Nephron progenitor cell (in vitro differentiated cells): Measurements from ENCODE around the gene ARHGEF2.
"Not testable (repeated sequence)": the region's sequence is repeated elsewhere in the genome, so short reads cannot be mapped to it uniquely, and the experiment has no call there.

Experiments
- DNase-seq: peaks from one replicate; pipeline ENCODE4 v3.0.0; 2021
- H3K27ac Mint-ChIP-seq: 2 replicates; pipeline ENCODE4 v1.8.0; 2021; ENCODE audit warnings: mild to moderate bottlenecking, moderate library complexity, mixed read lengths
- H3K27me3 Mint-ChIP-seq: 2 replicates; pipeline ENCODE4 v1.8.0; 2021; ENCODE audit warnings: mild to moderate bottlenecking, low read depth, mixed read lengths; ENCODE audit not compliant: poor library complexity
- H3K36me3 Mint-ChIP-seq: 2 replicates; pipeline ENCODE4 v1.8.0; 2021; ENCODE audit warnings: low read depth, mixed read lengths
- H3K4me1 Mint-ChIP-seq: 2 replicates; pipeline ENCODE4 v1.8.0; 2021; ENCODE audit warnings: mixed read lengths
- H3K4me3 Mint-ChIP-seq: 2 replicates; pipeline ENCODE4 v1.8.0; 2021; ENCODE audit warnings: mild to moderate bottlenecking, moderate library complexity, mixed read lengths
- H3K9me3 Mint-ChIP-seq: 2 replicates; pipeline ENCODE4 v1.8.0; 2021; ENCODE audit warnings: mild to moderate bottlenecking, moderate library complexity, mixed read lengths
- CTCF ChIP-seq: fragments of 200-600 bp; sonication (generic); IDR thresholded peaks from 2 replicates; pipeline ENCODE4 v1.5.0; 2021; ENCODE audit warnings: antibody characterized with exemption

ARHGEF2 gene

DNA sequence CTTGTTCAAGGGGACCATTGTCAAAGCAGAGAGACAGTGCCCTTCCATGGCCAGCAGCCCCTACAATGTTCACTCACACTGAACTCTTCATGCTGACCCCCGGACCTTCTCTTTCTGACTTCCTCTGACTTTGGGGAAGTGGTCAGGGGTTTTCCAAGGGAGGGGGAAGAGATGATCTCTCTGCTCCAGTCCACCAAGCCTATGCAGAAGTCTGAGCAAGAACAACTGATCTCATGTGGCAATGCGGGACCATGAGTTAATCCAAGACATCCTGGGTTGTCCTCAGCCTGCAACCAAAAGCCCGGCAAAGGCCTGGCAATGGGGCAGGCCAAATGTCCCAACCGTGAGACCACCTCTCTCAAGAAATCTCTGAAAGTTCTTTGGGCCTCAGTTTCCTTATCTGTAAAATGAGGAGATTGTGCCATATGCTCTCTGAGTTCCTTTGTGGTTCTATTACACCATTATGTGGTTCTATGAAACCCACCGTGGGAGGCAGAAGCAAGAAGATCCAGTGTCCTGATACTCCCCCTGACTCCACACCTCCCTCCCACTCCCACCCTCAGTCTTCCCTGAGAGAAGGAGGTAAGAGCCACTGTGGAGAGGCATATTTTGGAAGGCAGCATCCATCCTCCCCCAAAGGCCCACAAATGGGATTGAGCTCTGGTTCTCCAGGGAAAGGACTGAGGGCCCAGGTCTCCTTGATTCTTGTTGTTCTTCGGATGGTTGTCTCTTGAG lies 11.8 kb upstream of the ARHGEF2 start:
- DNase-seq: no peak
- H3K9me3 Mint-ChIP-seq: no peaks in the 10 kb centered on the region
- H3K27me3 Mint-ChIP-seq: peaks cover 4% of the 10 kb centered on the region

DNA sequence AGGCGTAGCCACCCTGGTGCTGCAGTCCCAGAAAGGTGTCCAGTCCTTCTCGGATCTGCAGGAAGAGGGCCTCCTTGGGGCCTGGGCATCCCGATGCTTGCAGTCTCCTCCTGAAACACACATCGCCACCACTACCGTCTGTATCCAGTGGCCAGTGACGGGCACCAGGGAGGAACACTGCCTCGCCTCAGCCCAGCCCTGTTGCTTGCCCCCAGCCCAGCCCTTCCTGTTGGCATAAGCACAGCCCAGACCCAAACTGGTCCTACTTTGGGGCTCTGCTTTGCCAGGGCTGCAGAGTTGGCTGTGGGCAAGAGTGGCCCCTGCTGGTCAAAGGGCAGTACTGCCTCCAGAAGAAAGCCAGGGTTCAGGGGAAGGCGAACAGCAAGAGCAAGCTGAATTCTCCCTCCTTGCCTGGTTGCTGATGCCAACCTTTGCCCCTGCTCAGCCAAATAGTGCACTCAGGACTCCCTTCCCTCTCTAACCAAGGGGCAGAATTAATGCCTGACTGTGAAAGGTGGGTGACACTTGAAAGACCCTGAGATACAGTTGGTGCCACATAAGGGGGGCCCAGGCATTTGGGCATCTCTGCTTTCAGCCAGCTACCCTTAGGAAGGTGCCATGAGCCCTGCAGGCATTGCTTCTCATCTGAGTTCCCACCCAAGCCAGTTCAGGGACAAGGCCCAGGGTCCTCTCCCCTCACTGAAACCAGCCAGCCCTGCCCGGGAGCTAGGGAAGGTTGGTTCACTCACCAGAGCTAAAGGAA lies 11.1 kb upstream of the ARHGEF2 start:
- H3K4me1 Mint-ChIP-seq: peaks cover 44% of the 10 kb centered on the region
- no peaks in the 10 kb centered on the region for H3K9me3 Mint-ChIP-seq
- peaks cover 7% of the 10 kb centered on the region for H3K27me3 Mint-ChIP-seq
- peak; percentile 96 for TF ChIP-seq CTCF
- no peak overlapping the region for H3K27ac Mint-ChIP-seq
- no peaks in the 10 kb centered on the region for H3K36me3 Mint-ChIP-seq
- H3K4me3 Mint-ChIP-seq: no peak overlapping the region
- DNase-seq: peak; percentile 77

More for the DNA sequence above, 11.8 kb upstream of the ARHGEF2 start:
- no peak for TF ChIP-seq CTCF
- H3K4me1 Mint-ChIP-seq: peaks cover 41% of the 10 kb centered on the region
- peak overlapping the region; percentile 51 for H3K27ac Mint-ChIP-seq
- H3K36me3 Mint-ChIP-seq: no peaks in the 10 kb centered on the region
- no peak overlapping the region for H3K4me3 Mint-ChIP-seq

GRCh38 chr1:155984903-155985645 lies 6.7 kb upstream of the ARHGEF2 start:
- not testable (repeated sequence) for H3K36me3 Mint-ChIP-seq, H3K4me3 Mint-ChIP-seq, DNase-seq, H3K27me3 Mint-ChIP-seq, H3K27ac Mint-ChIP-seq, H3K9me3 Mint-ChIP-seq
- H3K4me1 Mint-ChIP-seq: peaks cover 60% of the 10 kb centered on the region

DNA sequence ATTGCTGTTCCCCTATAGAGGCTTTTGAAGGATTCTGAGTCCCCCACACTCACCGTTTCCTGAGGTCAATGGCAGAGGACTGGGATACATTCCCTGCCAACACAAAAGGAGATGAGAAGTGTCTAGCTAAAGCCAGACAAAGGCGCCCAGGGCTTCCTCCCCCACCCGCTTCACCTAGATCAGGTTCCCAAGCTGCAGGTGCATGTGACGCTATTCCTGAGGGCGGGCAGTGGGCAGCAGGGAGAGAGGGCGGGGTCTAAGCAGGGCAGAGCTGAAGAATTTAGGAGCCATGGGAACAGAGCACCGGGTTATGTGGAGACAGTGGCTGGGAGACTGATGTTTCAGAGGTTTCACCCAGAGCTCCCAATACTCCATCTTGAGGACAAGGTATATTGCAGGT lies 6.0 kb upstream of the ARHGEF2 start:
- peaks cover 60% of the 10 kb centered on the region for H3K4me1 Mint-ChIP-seq
- TF ChIP-seq CTCF: no peak
- no peaks in the 10 kb centered on the region for H3K36me3 Mint-ChIP-seq
- no peaks in the 10 kb centered on the region for H3K9me3 Mint-ChIP-seq
- peaks cover 7% of the 10 kb centered on the region for H3K27me3 Mint-ChIP-seq
- no peak overlapping the region for H3K4me3 Mint-ChIP-seq
- peak overlapping the region; percentile 40 for H3K27ac Mint-ChIP-seq
- no peak for DNase-seq

DNA sequence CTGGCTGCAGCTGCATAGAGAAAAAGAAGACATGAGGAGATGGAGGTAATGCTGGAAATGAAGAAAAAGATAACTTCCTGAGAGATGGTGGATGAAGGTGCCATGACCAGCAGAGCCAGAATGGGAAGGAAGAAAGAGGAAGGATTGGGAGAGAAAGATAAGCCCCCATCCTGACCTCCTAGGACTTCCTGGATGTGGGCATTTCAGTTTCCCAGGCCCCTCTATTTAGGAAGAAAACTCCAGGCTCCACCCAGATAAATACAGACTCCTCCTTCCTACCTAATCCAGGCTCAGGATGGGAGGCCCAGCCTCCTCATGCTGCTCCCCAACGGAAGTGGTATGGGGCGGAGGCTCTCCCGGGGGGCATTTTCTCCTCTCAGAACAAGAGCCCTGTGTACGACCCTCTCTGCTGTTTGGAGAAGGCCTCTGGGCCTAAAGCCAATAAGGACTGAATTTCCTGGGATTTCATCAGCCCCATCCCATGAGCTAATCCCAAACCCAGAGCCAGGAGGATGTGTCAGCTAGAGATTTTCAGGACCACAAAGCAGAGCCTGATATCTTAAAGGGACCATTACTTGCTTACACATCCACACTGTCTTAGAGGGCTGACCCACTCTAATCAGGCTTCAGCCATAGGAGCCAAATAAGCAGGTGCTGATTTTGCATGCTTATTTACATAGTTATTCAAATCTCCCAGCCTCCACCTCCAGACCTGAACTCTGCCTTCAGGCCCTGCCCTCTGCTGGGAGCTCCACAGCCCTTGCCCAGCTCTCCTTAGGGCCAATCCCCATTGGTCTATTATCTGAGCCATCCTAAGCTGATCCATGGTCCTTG lies 5.1 kb upstream of the ARHGEF2 start:
- Mint-ChIP-seq H3K4me3 (no peak overlapping the region), H3K4me1 (peaks cover 58% of the 10 kb centered on the region), H3K36me3 (no peaks in the 10 kb centered on the region), H3K27ac (peak overlapping the region; percentile 20), H3K9me3 (no peaks in the 10 kb centered on the region), H3K27me3 (peaks cover 3% of the 10 kb centered on the region)
- DNase-seq: no peak
- no peak for TF ChIP-seq CTCF
